MG63 (cell line): ENCODE data around the gene FARS2. TPM values are rescaled to one million over a fixed set of nuclear protein-coding genes. Genes with fewer than 3 reads are reported as not detected.

Experiments used
- DNase-seq: peaks from one replicate; pipeline ENCODE4 v3.0.0-alpha.2; 2020
- H3K27me3 ChIP-seq: fragments of 250-450 bp; sonication (Bioruptor Pico); 2 replicates; pipeline ENCODE4 v1.5.1; 2020; ENCODE audit warnings: mild to moderate bottlenecking, moderate library complexity
- H3K36me3 ChIP-seq: fragments of 250-450 bp; sonication (Bioruptor Pico); 2 replicates; pipeline ENCODE4 v1.5.1; 2020; ENCODE audit warnings: mild to moderate bottlenecking, moderate library complexity
- H3K4me3 ChIP-seq: fragments of 250-450 bp; sonication (Bioruptor Pico); 2 replicates; pipeline ENCODE4 v1.5.1; 2020; ENCODE audit warnings: mild to moderate bottlenecking, moderate library complexity
- H3K9me3 ChIP-seq: fragments of 250-450 bp; sonication (Bioruptor Pico); 2 replicates; pipeline ENCODE4 v1.5.1; 2020; ENCODE audit warnings: mild to moderate bottlenecking, moderate library complexity
- total RNA-seq: library from RNA; depleted of rRNA; stranded (reverse); fragments of >200 nt; shearing (Covaris generic); gene quantifications from 2 replicates; pipeline ENCODE4 v1.2.3, GENCODE V29; 2014; ENCODE audit warnings: low replicate concordance

FARS2 gene
- total RNA-seq, 1 experiment from 2014 or later, result 17.3 TPM

DNA sequence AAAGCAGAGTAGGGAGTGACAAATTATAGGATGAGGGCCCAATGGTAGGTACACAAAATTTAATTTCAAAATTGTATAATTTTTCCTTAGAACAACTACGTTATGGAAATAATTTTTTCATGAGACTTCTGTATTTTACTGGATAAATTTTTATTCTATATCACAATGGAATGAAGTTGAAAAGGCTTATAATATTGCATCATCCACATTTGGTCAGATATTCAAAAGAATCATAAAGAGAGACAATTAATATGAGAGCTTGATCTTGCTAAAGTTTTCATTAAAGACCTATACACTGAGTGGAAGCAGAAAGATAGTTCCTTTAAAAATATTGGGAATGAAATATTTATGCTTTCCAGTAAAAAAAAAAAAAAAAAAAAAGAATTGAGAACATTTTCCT, 242.8 kb downstream of the FARS2 start:
- Histone ChIP-seq H3K27me3 (no peaks in the 10 kb centered on the region), H3K4me3 (no peak overlapping the region), H3K36me3 (no peaks in the 10 kb centered on the region; the same call in none of the 2 replicates), H3K9me3 (no peaks in the 10 kb centered on the region)
- DNase-seq, result no peak

DNA sequence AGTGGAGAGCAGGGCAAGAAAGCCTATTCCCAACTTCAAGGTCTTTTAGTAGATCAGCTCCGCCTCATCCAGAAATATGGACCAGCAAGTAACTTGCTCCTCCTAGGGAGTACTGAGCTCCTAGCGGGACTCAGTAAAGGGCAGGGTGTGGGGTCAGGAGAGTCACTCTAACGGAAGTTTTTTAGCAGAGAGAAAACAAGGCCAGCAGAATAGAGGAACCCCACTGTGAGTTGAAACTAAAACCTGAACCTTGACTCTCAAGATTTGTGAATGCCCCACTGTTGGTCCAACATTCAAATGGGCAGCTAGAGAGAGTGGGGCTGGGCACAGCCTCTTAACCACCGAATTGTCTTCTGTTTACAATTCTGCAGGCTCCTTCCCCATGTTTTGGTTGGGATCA, 244.8 kb downstream of the FARS2 start:
- Histone ChIP-seq H3K36me3 (no peaks in the 10 kb centered on the region; the same call in 1 of the 2 replicates), H3K4me3 (no peak overlapping the region), H3K9me3 (peaks cover 7% of the 10 kb centered on the region), H3K27me3 (no peaks in the 10 kb centered on the region)
- DNase-seq, result no peak

GRCh38 chr6:5506597-5506996, 245.3 kb downstream of the FARS2 start:
- H3K4me3 ChIP-seq, result no peak overlapping the region
- H3K36me3 ChIP-seq, result no peaks in the 10 kb centered on the region; the same call in 1 of the 2 replicates
- H3K9me3 ChIP-seq, result peaks cover 12% of the 10 kb centered on the region
- DNase-seq, result no peak
- no peaks in the 10 kb centered on the region for H3K27me3 ChIP-seq

DNA sequence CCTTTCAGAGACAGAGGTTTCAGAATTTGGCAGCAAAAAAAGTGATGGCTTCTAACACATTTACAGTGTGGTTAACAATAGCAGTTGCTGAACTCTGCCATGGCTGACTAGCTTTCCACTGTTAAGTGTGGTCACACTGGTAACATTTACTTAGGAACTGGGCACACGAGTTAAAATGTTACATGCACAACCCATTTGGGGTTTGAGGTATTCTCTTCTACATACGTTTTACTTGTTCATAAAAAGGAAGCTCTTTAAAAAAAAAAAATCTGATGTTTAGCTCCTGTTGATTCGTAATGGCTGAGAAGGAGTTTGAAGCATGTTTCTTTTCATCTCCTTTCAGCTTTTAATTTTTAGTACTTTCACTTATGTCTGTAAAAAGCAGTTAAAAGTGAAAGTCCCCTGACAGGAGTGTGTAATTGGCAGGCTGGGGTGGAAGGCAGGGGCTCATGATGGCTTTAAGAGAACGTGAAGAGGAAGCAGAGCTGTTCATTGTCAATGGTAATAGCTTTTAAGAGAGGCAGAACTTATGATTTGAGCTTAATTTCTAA, 245.9 kb downstream of the FARS2 start:
- Histone ChIP-seq H3K4me3 (no peak overlapping the region), H3K9me3 (peaks cover 13% of the 10 kb centered on the region), H3K36me3 (no peaks in the 10 kb centered on the region; the same call in 1 of the 2 replicates), H3K27me3 (no peaks in the 10 kb centered on the region)
- DNase-seq, result no peak

DNA sequence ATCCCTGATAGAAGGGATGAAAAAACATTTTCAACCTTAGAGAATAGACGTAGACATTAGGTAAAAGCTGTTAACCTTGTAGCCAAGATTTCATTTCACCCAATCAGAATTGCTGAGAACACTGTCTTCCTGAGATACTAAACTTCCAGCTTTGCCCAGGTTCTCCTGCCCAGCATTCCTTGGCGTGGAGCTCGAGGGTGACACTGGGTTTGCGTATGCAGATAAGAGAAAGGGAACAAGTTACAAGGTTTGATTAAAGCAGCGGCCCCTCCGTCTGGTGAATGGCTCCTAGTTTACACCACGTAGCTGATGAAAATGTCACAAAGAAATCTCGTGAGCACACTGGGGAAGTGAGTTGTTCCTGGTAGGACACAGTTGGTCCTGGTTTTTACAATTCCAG, 247.8 kb downstream of the FARS2 start:
- no peaks in the 10 kb centered on the region; the same call in 1 of the 2 replicates for H3K36me3 ChIP-seq
- H3K4me3 ChIP-seq, result no peak overlapping the region
- peaks cover 13% of the 10 kb centered on the region for H3K9me3 ChIP-seq
- DNase-seq, result no peak
- no peaks in the 10 kb centered on the region for H3K27me3 ChIP-seq

GRCh38 chr6:5510331-5511133, 249.2 kb downstream of the FARS2 start:
- DNase-seq, result no peak
- Histone ChIP-seq H3K27me3 (no peaks in the 10 kb centered on the region), H3K4me3 (no peak overlapping the region), H3K9me3 (peaks cover 13% of the 10 kb centered on the region), H3K36me3 (no peaks in the 10 kb centered on the region)

GRCh38 chr6:5511954-5512353, 250.6 kb downstream of the FARS2 start:
- peak; percentile 57 for DNase-seq
- Histone ChIP-seq H3K9me3 (peaks cover 13% of the 10 kb centered on the region), H3K4me3 (no peak overlapping the region), H3K36me3 (no peaks in the 10 kb centered on the region), H3K27me3 (no peaks in the 10 kb centered on the region)

DNA sequence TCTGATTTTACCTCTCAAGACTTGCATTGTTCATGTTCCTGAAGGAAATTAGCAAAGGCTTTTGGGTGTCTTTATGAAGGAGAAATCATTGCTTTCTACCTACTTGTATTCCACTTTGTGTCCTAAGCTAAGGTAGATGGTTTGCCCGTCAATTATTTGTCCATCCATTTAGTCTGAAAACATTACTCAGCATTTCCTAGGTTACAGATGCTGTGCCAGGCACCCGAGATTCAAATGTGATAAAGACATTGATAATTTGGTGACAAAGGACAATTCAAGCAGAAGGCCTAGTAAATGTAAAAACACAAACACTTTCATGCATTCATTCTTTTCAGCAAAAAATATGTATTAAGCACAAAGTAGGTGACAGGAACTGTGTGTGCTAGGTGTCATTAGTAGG, 251.1 kb downstream of the FARS2 start:
- Histone ChIP-seq H3K4me3 (no peak overlapping the region), H3K36me3 (no peaks in the 10 kb centered on the region), H3K9me3 (peaks cover 13% of the 10 kb centered on the region), H3K27me3 (no peaks in the 10 kb centered on the region)
- DNase-seq, result no peak

DNA sequence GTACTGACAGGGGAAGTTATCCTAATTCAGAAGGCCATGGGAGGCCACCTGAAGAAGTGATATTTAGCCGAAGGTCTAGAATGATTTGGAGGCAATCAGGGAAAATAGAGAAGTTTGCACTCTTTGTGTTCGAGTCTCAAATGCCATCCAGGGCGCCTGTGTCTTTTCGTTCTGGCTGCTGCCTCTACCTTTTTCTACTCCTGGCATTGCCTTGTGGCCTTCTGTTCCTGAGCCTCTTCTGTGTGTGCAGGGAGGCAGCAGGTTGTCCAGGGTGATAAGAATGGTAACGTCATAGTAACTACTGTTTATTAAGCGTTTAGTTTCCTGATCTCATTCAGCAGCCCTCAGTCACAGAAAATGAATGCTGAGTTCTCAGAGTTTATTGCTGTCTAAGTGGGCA, 252.1 kb downstream of the FARS2 start:
- peaks cover 13% of the 10 kb centered on the region for H3K9me3 ChIP-seq
- H3K4me3 ChIP-seq, result no peak overlapping the region
- no peaks in the 10 kb centered on the region for H3K36me3 ChIP-seq
- DNase-seq, result no peak
- no peaks in the 10 kb centered on the region for H3K27me3 ChIP-seq

- H3K4me3 ChIP-seq, result no peak overlapping the region
- no peaks in the 10 kb centered on the region for H3K27me3 ChIP-seq
- peaks cover 13% of the 10 kb centered on the region for H3K9me3 ChIP-seq
- no peaks in the 10 kb centered on the region for H3K36me3 ChIP-seq
- no peak for DNase-seq
These were observed 253.0 kb downstream of the FARS2 start for GRCh38 chr6:5514353-5514752.

DNA sequence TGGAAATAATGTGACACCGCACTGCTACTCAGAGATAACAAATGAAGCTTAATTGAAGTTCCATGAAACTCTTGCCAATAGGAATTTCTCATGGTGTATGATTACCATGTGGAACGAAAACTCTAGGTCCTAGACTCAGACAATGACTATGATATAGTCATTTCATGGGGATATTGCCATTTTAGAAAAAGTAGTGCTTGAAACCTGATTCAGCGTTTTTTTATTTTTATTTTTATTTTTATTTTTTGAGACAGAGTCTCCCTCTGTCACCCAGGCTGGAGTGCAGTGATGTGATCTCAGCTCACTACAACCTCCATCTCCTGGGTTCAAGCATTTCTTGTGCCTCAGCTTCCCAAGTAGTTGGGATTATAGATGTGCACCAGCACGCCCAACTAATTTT, 253.9 kb downstream of the FARS2 start:
- Histone ChIP-seq H3K36me3 (no peaks in the 10 kb centered on the region), H3K27me3 (no peaks in the 10 kb centered on the region), H3K9me3 (peaks cover 10% of the 10 kb centered on the region), H3K4me3 (no peak overlapping the region)
- DNase-seq, result no peak

DNA sequence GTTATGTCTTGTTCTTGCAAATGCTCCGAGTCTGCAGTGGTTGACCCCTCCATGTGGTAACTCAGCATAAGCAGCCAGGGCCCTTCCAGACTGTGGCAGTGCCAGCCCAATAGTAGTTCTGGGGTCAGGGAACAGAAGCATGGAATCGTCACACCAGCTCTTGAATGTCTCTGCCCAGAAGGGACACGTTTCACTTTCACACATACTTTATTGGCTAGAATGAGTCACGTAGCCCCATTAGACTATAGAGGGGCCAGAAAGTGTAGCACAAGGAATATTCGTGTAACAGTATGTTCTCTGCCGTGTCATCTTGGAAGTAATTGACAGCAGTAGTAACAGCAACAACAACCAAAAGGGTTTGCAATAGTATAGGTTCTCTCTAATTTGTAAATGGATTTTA, 254.7 kb downstream of the FARS2 start:
- H3K36me3 ChIP-seq, result no peaks in the 10 kb centered on the region
- no peak overlapping the region for H3K4me3 ChIP-seq
- H3K27me3 ChIP-seq, result no peaks in the 10 kb centered on the region
- peaks cover 7% of the 10 kb centered on the region for H3K9me3 ChIP-seq
- no peak for DNase-seq

DNA sequence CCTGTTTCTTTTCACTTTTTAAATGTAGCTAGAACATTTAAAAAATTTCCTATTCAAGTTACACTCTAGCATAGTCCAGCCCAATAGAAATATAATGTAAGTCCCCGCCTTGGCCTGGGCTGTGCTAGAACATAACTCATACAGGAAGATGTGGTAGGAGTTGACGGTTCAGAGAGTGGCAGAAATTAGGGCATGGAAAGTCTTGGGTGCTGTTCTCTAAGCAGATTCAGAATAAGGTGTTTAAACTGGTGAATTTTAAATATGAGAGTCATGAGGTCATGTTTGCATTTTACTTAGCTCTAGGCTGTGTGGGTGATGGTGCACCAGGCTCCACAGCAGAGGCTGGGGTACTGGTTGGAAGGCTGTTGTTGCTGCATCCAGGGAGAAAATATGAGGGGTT, 256.5 kb downstream of the FARS2 start:
- DNase-seq, result no peak
- Histone ChIP-seq H3K27me3 (no peaks in the 10 kb centered on the region), H3K9me3 (no peaks in the 10 kb centered on the region), H3K36me3 (no peaks in the 10 kb centered on the region), H3K4me3 (no peak overlapping the region)

DNA sequence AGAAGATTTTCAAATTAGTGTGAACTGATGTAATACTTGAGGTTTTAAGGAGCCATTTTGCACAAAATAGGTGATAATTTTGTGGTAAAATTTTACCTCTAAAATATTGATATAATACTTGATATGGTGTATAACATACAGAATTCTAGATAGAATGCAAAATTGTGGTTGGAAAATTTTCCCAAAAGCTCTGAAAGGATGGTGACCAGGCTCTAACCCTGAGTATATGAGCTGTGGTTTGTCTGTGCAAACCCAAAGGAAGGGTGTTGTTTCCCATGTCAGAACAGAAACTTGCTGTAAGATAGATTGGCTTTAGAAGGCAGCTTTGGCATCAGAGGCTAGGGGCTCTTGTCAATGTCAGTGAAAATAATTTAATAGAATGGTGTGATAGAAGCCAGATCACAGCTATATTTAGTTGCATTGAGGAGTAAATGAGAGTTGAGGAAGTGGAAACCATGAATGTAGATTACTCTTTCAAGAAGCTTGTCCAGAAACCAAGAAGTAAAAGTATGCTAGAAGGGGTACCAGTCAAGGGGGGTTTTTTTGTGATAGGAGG, 257.7 kb downstream of the FARS2 start:
- no peaks in the 10 kb centered on the region for H3K9me3 ChIP-seq
- no peaks in the 10 kb centered on the region for H3K36me3 ChIP-seq
- H3K27me3 ChIP-seq, result no peaks in the 10 kb centered on the region
- no peak overlapping the region for H3K4me3 ChIP-seq
- no peak for DNase-seq

GRCh38 chr6:5520796-5521195, 259.5 kb downstream of the FARS2 start:
- Histone ChIP-seq H3K27me3 (no peaks in the 10 kb centered on the region), H3K4me3 (no peak overlapping the region), H3K36me3 (no peaks in the 10 kb centered on the region), H3K9me3 (no peaks in the 10 kb centered on the region)
- no peak for DNase-seq

- H3K4me3 ChIP-seq, result no peak overlapping the region
These were observed 260.0 kb downstream of the FARS2 start for GRCh38 chr6:5521322-5521721.

DNA sequence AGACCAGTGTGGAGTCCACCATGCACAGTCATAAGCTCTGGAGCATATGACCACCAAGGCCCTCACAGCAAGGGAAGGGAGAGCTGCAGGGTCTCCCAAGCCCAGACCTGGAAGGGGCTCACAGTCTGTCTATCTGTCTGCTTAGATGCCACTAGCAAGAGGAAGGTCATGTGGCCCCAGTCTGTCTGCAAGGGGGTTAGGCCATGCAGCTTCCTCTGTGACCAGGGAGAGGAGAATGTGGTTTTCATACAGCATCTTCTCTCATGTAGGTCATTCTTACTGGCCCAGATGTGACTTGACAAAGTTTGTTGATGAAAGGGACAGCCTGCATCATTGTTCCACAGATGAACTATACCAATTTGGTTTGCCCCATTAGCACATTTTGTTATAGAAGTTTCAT, 260.8 kb downstream of the FARS2 start:
- Histone ChIP-seq H3K36me3 (no peaks in the 10 kb centered on the region), H3K4me3 (no peak overlapping the region), H3K9me3 (no peaks in the 10 kb centered on the region), H3K27me3 (no peaks in the 10 kb centered on the region)
- no peak for DNase-seq

More at GRCh38 chr6:5521322-5521721, 260.0 kb downstream of the FARS2 start:
- Histone ChIP-seq H3K9me3 (no peaks in the 10 kb centered on the region), H3K36me3 (no peaks in the 10 kb centered on the region), H3K27me3 (no peaks in the 10 kb centered on the region)
- no peak for DNase-seq

- no peaks in the 10 kb centered on the region for H3K9me3 ChIP-seq
- no peak overlapping the region for H3K4me3 ChIP-seq
- H3K27me3 ChIP-seq, result no peaks in the 10 kb centered on the region
- no peak for DNase-seq
- H3K36me3 ChIP-seq, result no peaks in the 10 kb centered on the region
These were observed 262.8 kb downstream of the FARS2 start for GRCh38 chr6:5524110-5524509.
